ENCODE measurements around the gene VAV3. TPM values are rescaled to one million over a fixed set of nuclear protein-coding genes. Genes with fewer than 3 reads are reported as not detected.

The VAV3 gene
- total RNA-seq, 1 donor from 2014 or later: 12.3 TPM

DNA sequence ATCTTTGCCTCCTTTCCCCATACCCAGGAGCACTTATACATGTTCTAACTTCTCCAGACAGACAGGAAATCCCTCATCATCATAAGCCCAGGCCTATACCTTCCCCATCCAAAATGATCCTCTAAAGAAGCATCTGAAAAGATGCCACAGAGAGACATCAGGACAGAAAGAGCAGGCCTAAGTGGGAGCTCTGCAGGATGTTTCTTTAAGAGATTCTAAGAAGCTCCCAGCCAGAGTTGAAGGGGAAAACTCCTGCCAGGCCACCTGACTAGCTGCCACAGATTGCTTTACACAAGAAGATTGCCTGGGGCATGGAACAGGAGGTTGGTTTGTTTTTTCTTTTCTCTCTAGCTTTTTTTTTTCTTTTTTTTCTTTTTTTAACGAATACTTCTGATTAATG is 275.8 kb downstream of the VAV3 start:
- H3K4me1 Mint-ChIP-seq (ENCODE audit: unreplicated experiment): peaks cover 34% of the 10 kb centered on the region
- TF ChIP-seq, protein P1, sequence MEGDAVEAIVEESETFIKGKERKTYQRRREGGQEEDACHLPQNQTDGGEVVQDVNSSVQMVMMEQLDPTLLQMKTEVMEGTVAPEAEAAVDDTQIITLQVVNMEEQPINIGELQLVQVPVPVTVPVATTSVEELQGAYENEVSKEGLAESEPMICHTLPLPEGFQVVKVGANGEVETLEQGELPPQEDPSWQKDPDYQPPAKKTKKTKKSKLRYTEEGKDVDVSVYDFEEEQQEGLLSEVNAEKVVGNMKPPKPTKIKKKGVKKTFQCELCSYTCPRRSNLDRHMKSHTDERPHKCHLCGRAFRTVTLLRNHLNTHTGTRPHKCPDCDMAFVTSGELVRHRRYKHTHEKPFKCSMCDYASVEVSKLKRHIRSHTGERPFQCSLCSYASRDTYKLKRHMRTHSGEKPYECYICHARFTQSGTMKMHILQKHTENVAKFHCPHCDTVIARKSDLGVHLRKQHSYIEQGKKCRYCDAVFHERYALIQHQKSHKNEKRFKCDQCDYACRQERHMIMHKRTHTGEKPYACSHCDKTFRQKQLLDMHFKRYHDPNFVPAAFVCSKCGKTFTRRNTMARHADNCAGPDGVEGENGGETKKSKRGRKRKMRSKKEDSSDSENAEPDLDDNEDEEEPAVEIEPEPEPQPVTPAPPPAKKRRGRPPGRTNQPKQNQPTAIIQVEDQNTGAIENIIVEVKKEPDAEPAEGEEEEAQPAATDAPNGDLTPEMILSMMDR (conservative IDR thresholded peaks at IDR 0.05): no peak
- peak overlapping the region; percentile 79 for H3K27ac Mint-ChIP-seq
- DNase-seq (ENCODE audit: extremely low spot score, unreplicated experiment): no peak
- H3K36me3 Mint-ChIP-seq: no peaks in the 10 kb centered on the region
- H3K4me3 Mint-ChIP-seq: peak overlapping the region; percentile 31
- H3K27me3 Mint-ChIP-seq: no peaks in the 10 kb centered on the region
- peaks cover 8% of the 10 kb centered on the region for H3K9me3 Mint-ChIP-seq

- Mint-ChIP-seq H3K27me3 (no peaks in the 10 kb centered on the region), H3K4me1 (ENCODE audit: unreplicated experiment) (peaks cover 40% of the 10 kb centered on the region), H3K27ac (peak overlapping the region; percentile 79), H3K36me3 (no peaks in the 10 kb centered on the region), H3K9me3 (peaks cover 8% of the 10 kb centered on the region), H3K4me3 (peak overlapping the region; percentile 85)
- TF ChIP-seq, protein P1 (conservative IDR thresholded peaks at IDR 0.05): no peak
- DNase-seq (ENCODE audit: extremely low spot score, unreplicated experiment): no peak
Measured at GRCh38 chr1:107687849-107688753, 276.9 kb downstream of the VAV3 start.

- H3K9me3 Mint-ChIP-seq: no peaks in the 10 kb centered on the region
- TF ChIP-seq, protein P1 (conservative IDR thresholded peaks at IDR 0.05): no peak
- H3K4me3 Mint-ChIP-seq: peak overlapping the region; percentile 20
- H3K27ac Mint-ChIP-seq: peak overlapping the region; percentile 35
- DNase-seq (ENCODE audit: extremely low spot score, unreplicated experiment): no peak
- H3K4me1 Mint-ChIP-seq (ENCODE audit: unreplicated experiment): peaks cover 23% of the 10 kb centered on the region
- H3K27me3 Mint-ChIP-seq: no peaks in the 10 kb centered on the region
- H3K36me3 Mint-ChIP-seq: no peaks in the 10 kb centered on the region
Measured at GRCh38 chr1:107683683-107684082, 281.3 kb downstream of the VAV3 start.

GRCh38 chr1:107683191-107683657 is 281.8 kb downstream of the VAV3 start:
- DNase-seq (ENCODE audit: extremely low spot score, unreplicated experiment): no peak
- TF ChIP-seq, protein P1 (conservative IDR thresholded peaks at IDR 0.05): no peak
- H3K4me1 Mint-ChIP-seq (ENCODE audit: unreplicated experiment): peaks cover 23% of the 10 kb centered on the region
- no peaks in the 10 kb centered on the region for H3K9me3 Mint-ChIP-seq
- no peaks in the 10 kb centered on the region for H3K27me3 Mint-ChIP-seq
- H3K4me3 Mint-ChIP-seq: peak overlapping the region; percentile 17
- peak overlapping the region; percentile 35 for H3K27ac Mint-ChIP-seq
- no peaks in the 10 kb centered on the region for H3K36me3 Mint-ChIP-seq

DNA sequence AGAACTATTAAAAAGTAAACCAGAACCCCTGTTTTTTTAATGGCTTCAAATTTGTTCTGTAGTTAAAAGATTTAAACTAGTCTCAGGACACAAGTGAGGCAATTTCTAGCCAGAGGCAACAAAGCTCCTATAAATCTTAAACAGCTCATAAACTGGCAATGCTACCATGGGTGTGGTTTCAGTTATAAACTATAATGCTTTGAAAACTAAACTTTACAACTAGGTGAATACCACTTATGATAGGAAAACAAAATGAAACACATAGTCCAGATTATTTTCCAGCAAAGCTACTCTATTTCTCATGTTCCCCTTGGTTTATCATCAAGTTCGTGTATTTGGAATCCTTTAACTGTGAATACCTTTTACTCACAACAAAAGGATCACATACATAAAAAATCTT is 282.5 kb downstream of the VAV3 start:
- H3K36me3 Mint-ChIP-seq: no peaks in the 10 kb centered on the region
- no peaks in the 10 kb centered on the region for H3K9me3 Mint-ChIP-seq
- no peak for DNase-seq (ENCODE audit: extremely low spot score, unreplicated experiment)
- peak overlapping the region; percentile 17 for H3K4me3 Mint-ChIP-seq
- H3K4me1 Mint-ChIP-seq (ENCODE audit: unreplicated experiment): peaks cover 23% of the 10 kb centered on the region
- H3K27me3 Mint-ChIP-seq: no peaks in the 10 kb centered on the region
- peak overlapping the region; percentile 35 for H3K27ac Mint-ChIP-seq
- TF ChIP-seq, protein P1 (conservative IDR thresholded peaks at IDR 0.05): no peak
